ENCODE measurements around the gene NRARP. TPM values are rescaled to one million over a fixed set of nuclear protein-coding genes. Genes with fewer than 3 reads are reported as not detected.

Gene NRARP
- total and polyA plus RNA-seq, 2 experiments from 2014 or later = 4.0 to 55.1 TPM

DNA sequence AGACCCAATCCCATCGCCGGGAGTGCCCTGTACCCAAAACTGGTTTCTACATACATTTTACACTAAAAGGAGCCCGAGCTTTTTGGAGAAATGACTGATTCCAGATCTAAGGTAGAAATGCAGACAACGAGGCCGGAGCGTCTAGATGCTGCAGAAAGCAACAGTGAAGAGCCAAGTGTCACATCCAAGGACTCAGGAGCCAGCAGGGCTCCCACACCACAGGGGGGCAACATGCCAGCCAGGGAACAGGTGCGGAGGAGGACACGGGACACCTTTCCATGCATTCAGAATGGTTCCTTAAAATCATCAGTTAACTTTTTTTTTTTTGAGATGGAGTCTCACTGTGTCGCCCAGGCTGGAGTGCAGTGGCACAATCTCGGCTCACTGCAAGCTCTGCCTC lies 23.1 kb upstream of the NRARP start:
- no peaks in the 10 kb centered on the region; the same call in 1 of the 3 replicates for H3K4me1 Mint-ChIP-seq
- no peaks in the 10 kb centered on the region for H3K36me3 ChIP-seq (ENCODE audit: insufficient read depth)
- H3K27ac Mint-ChIP-seq = no peak overlapping the region
- H3K9me2 ChIP-seq (ENCODE audit: insufficient read depth) = no peaks in the 10 kb centered on the region
- H3K27me3 Mint-ChIP-seq (ENCODE audit: insufficient read depth, low read depth, poor library complexity) = peaks cover 13% of the 10 kb centered on the region
- no peak overlapping the region for H3K27ac ChIP-seq (ENCODE audit: low read depth)
- H3K4me3 Mint-ChIP-seq = no peak overlapping the region
- no peak overlapping the region for H3K4me3 ChIP-seq
- H3K79me2 ChIP-seq (replicated peaks; ENCODE audit: insufficient read depth) = no peaks in the 10 kb centered on the region
- peaks cover 7% of the 10 kb centered on the region for H3K36me3 Mint-ChIP-seq (ENCODE audit: low read depth)
- H3F3A ChIP-seq (replicated peaks; ENCODE audit: low read depth) = no peaks in the 10 kb centered on the region
- H2AFZ ChIP-seq = no peak overlapping the region
- H3K4me1 ChIP-seq (ENCODE audit: insufficient read depth) = peaks cover 7% of the 10 kb centered on the region; the same call in 1 of the 2 replicates
- H3K4me2 ChIP-seq = no peak overlapping the region
- ATAC-seq (no peak), DNase-seq (ENCODE audit: low spot score) (no peak)
- no peaks in the 10 kb centered on the region for H4K20me1 ChIP-seq (replicated peaks; ENCODE audit: insufficient read depth)
- peaks cover 15% of the 10 kb centered on the region for H3K9me3 Mint-ChIP-seq
- TF ChIP-seq JUNB (IDR thresholded peaks at IDR 0.05; ENCODE audit: unreplicated experiment) (no peak), CREB1 (CRISPR knock-in tag; IDR thresholded peaks at IDR 0.05; ENCODE audit: low read depth) (no peak), EZH2phosphoT487 (IDR thresholded peaks at IDR 0.05; ENCODE audit: unreplicated experiment) (no peak), NANOG (IDR thresholded peaks at IDR 0.05; ENCODE audit: borderline replicate concordance) (no peak), ZNF331 (CRISPR knock-in tag; IDR thresholded peaks at IDR 0.05; ENCODE audit: low read depth) (no peak), STAT1 (IDR thresholded peaks at IDR 0.05; ENCODE audit: unreplicated experiment) (no peak), POLR2AphosphoS5 (IDR thresholded peaks at IDR 0.05; ENCODE audit: low read depth) (no peak), EZH2 (IDR thresholded peaks at IDR 0.05; ENCODE audit: low read depth, unreplicated experiment) (no peak), ZNF114 (CRISPR knock-in tag; IDR thresholded peaks at IDR 0.05) (no peak)
- TF ChIP-seq, protein P1, sequence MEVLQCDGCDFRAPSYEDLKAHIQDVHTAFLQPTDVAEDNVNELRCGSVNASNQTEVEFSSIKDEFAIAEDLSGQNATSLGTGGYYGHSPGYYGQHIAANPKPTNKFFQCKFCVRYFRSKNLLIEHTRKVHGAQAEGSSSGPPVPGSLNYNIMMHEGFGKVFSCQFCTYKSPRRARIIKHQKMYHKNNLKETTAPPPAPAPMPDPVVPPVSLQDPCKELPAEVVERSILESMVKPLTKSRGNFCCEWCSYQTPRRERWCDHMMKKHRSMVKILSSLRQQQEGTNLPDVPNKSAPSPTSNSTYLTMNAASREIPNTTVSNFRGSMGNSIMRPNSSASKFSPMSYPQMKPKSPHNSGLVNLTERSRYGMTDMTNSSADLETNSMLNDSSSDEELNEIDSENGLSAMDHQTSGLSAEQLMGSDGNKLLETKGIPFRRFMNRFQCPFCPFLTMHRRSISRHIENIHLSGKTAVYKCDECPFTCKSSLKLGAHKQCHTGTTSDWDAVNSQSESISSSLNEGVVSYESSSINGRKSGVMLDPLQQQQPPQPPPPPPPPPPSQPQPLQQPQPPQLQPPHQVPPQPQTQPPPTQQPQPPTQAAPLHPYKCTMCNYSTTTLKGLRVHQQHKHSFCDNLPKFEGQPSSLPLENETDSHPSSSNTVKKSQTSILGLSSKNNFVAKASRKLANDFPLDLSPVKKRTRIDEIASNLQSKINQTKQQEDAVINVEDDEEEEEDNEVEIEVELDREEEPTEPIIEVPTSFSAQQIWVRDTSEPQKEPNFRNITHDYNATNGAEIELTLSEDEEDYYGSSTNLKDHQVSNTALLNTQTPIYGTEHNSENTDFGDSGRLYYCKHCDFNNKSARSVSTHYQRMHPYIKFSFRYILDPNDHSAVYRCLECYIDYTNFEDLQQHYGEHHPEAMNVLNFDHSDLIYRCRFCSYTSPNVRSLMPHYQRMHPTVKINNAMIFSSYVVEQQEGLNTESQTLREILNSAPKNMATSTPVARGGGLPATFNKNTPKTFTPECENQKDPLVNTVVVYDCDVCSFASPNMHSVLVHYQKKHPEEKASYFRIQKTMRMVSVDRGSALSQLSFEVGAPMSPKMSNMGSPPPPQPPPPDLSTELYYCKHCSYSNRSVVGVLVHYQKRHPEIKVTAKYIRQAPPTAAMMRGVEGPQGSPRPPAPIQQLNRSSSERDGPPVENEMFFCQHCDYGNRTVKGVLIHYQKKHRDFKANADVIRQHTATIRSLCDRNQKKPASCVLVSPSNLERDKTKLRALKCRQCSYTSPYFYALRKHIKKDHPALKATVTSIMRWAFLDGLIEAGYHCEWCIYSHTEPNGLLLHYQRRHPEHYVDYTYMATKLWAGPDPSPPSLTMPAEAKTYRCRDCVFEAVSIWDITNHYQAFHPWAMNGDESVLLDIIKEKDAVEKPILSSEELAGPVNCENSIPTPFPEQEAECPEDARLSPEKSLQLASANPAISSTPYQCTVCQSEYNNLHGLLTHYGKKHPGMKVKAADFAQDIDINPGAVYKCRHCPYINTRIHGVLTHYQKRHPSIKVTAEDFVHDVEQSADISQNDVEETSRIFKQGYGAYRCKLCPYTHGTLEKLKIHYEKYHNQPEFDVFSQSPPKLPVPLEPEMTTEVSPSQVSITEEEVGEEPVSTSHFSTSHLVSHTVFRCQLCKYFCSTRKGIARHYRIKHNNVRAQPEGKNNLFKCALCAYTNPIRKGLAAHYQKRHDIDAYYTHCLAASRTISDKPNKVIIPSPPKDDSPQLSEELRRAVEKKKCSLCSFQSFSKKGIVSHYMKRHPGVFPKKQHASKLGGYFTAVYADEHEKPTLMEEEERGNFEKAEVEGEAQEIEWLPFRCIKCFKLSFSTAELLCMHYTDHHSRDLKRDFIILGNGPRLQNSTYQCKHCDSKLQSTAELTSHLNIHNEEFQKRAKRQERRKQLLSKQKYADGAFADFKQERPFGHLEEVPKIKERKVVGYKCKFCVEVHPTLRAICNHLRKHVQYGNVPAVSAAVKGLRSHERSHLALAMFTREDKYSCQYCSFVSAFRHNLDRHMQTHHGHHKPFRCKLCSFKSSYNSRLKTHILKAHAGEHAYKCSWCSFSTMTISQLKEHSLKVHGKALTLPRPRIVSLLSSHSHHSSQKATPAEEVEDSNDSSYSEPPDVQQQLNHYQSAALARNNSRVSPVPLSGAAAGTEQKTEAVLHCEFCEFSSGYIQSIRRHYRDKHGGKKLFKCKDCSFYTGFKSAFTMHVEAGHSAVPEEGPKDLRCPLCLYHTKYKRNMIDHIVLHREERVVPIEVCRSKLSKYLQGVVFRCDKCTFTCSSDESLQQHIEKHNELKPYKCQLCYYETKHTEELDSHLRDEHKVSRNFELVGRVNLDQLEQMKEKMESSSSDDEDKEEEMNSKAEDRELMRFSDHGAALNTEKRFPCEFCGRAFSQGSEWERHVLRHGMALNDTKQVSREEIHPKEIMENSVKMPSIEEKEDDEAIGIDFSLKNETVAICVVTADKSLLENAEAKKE (CRISPR knock-in tag; IDR thresholded peaks at IDR 0.05) = no peak
- TF ChIP-seq, protein P2, sequence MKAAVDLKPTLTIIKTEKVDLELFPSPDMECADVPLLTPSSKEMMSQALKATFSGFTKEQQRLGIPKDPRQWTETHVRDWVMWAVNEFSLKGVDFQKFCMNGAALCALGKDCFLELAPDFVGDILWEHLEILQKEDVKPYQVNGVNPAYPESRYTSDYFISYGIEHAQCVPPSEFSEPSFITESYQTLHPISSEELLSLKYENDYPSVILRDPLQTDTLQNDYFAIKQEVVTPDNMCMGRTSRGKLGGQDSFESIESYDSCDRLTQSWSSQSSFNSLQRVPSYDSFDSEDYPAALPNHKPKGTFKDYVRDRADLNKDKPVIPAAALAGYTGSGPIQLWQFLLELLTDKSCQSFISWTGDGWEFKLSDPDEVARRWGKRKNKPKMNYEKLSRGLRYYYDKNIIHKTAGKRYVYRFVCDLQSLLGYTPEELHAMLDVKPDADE (IDR thresholded peaks at IDR 0.05) = no peak
- TF ChIP-seq, protein P3, sequence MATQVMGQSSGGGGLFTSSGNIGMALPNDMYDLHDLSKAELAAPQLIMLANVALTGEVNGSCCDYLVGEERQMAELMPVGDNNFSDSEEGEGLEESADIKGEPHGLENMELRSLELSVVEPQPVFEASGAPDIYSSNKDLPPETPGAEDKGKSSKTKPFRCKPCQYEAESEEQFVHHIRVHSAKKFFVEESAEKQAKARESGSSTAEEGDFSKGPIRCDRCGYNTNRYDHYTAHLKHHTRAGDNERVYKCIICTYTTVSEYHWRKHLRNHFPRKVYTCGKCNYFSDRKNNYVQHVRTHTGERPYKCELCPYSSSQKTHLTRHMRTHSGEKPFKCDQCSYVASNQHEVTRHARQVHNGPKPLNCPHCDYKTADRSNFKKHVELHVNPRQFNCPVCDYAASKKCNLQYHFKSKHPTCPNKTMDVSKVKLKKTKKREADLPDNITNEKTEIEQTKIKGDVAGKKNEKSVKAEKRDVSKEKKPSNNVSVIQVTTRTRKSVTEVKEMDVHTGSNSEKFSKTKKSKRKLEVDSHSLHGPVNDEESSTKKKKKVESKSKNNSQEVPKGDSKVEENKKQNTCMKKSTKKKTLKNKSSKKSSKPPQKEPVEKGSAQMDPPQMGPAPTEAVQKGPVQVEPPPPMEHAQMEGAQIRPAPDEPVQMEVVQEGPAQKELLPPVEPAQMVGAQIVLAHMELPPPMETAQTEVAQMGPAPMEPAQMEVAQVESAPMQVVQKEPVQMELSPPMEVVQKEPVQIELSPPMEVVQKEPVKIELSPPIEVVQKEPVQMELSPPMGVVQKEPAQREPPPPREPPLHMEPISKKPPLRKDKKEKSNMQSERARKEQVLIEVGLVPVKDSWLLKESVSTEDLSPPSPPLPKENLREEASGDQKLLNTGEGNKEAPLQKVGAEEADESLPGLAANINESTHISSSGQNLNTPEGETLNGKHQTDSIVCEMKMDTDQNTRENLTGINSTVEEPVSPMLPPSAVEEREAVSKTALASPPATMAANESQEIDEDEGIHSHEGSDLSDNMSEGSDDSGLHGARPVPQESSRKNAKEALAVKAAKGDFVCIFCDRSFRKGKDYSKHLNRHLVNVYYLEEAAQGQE (IDR thresholded peaks at IDR 0.05; ENCODE audit: unreplicated experiment) = no peak
- TF ChIP-seq, protein P4, sequence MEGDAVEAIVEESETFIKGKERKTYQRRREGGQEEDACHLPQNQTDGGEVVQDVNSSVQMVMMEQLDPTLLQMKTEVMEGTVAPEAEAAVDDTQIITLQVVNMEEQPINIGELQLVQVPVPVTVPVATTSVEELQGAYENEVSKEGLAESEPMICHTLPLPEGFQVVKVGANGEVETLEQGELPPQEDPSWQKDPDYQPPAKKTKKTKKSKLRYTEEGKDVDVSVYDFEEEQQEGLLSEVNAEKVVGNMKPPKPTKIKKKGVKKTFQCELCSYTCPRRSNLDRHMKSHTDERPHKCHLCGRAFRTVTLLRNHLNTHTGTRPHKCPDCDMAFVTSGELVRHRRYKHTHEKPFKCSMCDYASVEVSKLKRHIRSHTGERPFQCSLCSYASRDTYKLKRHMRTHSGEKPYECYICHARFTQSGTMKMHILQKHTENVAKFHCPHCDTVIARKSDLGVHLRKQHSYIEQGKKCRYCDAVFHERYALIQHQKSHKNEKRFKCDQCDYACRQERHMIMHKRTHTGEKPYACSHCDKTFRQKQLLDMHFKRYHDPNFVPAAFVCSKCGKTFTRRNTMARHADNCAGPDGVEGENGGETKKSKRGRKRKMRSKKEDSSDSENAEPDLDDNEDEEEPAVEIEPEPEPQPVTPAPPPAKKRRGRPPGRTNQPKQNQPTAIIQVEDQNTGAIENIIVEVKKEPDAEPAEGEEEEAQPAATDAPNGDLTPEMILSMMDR (conservative IDR thresholded peaks at IDR 0.05; ENCODE audit: low read depth in 2 of 2) = no peak
- no peaks in the 10 kb centered on the region for H3K27me3 ChIP-seq (ENCODE audit: insufficient read depth)
